Memory B cell (primary cell): Measurements from ENCODE around the gene FAM171A1.
A peak's percentile ranks its signal among the peaks of the same experiment; 100 is the strongest.

Experiments used
- ATAC-seq: fragments of 150-1000 bp; cut with Tn5 transposase; 2 replicates; pipeline ENCODE4 v1.10.0; 2021; ENCODE audit warnings: low read depth, mild to moderate bottlenecking, moderate library complexity
- DNase-seq, 2 donors: peaks; one replicate each; pipeline ENCODE4 v3.0.0; 2022; ENCODE audit warnings: low spot score in 2 of 2
- H3K27ac Mint-ChIP-seq: one replicate; pipeline ENCODE4 v1.8.0; 2022; ENCODE audit warnings: mild to moderate bottlenecking, moderate library complexity, mixed read lengths
- H3K27me3 Mint-ChIP-seq: one replicate; pipeline ENCODE4 v1.8.0; 2022; ENCODE audit warnings: mixed read lengths
- H3K36me3 Mint-ChIP-seq: one replicate; pipeline ENCODE4 v1.8.0; 2022; ENCODE audit warnings: mild to moderate bottlenecking, mixed read lengths
- H3K4me1 Mint-ChIP-seq: one replicate; pipeline ENCODE4 v1.8.0; 2022; ENCODE audit warnings: mixed read lengths
- H3K4me3 Mint-ChIP-seq: one replicate; pipeline ENCODE4 v1.8.0; 2022; ENCODE audit warnings: mild to moderate bottlenecking, moderate library complexity, mixed read lengths
- H3K9me3 Mint-ChIP-seq: one replicate; pipeline ENCODE4 v1.8.0; 2022; ENCODE audit warnings: mixed read lengths

FAM171A1 gene

DNA sequence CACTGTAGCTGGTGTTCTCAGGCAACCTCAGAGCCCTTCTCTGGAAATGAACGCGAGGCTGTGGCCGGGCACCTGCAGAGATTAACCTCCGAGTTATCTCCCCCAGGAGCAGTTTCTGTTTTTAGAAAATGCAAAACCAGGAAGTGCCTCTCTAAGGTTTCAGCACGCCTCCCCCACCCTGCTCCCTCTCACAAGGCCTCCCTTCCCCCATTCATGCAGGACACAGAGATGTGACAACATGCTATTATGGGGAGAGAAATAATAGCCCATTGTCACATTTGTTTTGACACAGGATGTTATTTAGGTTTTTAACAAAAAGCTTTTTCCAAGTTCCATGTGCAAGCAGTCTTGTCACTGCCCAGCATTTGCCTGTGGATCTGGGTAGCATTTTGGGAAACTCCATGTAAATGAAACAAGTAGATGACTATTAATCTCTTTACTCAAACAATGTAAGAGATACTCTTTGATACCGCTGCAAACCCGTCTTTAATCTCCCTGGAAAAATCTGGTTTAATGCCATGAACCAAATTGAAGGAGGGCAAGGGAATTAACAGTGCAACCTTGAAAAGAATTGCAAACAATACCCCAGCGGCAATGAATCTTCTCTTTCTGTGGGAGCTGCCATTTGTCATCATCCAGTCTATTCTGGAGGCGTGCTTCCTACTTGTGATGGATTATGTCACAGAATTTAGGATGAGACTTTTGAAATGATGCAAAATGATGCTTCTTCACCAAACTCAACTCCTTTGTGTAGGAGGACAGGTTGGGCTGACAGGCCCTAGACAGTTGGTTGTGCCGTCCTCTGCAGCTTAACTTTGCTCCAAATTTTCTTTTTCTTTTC is 116.1 kb downstream of the FAM171A1 start:
- no peaks in the 10 kb centered on the region for H3K9me3 Mint-ChIP-seq
- peak; percentile 52 for ATAC-seq
- DNase-seq: no peak
- H3K36me3 Mint-ChIP-seq: no peaks in the 10 kb centered on the region
- H3K4me3 Mint-ChIP-seq: peak overlapping the region; percentile 6
- peaks cover 3% of the 10 kb centered on the region for H3K4me1 Mint-ChIP-seq
- H3K27ac Mint-ChIP-seq: no peak overlapping the region
- H3K27me3 Mint-ChIP-seq: peaks cover 11% of the 10 kb centered on the region

GRCh38 chr10:15253951-15254807 is 116.9 kb downstream of the FAM171A1 start:
- DNase-seq: no peak
- peaks cover 3% of the 10 kb centered on the region for H3K4me1 Mint-ChIP-seq
- no peaks in the 10 kb centered on the region for H3K36me3 Mint-ChIP-seq
- peaks cover 11% of the 10 kb centered on the region for H3K27me3 Mint-ChIP-seq
- no peak overlapping the region for H3K27ac Mint-ChIP-seq
- H3K9me3 Mint-ChIP-seq: no peaks in the 10 kb centered on the region
- ATAC-seq: no peak
- peak overlapping the region; percentile 6 for H3K4me3 Mint-ChIP-seq

DNA sequence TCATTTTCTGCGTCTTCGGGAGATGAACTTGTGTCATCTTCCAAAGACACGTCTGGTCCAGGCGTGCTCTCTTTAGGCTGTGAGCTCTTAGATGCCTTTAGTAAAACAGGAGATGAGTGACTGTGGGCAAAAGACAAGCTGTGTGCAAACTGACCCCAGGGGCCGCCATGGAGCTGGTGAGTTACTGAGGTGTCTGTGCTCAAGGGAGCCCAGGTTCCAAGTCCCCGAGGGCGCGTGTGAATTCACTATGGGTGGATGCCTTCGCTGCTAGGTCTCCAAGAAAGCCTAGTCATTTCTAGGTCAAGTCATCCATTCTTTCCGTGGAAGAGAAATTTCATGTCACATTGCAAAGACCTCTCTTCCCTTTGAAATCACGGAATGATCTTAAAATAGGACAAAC is 118.7 kb downstream of the FAM171A1 start:
- no peak overlapping the region for H3K4me3 Mint-ChIP-seq

GRCh38 chr10:15251791-15252380 is 119.2 kb downstream of the FAM171A1 start:
- H3K36me3 Mint-ChIP-seq: no peaks in the 10 kb centered on the region
- H3K27me3 Mint-ChIP-seq: peaks cover 10% of the 10 kb centered on the region
- no peaks in the 10 kb centered on the region for H3K9me3 Mint-ChIP-seq
- H3K27ac Mint-ChIP-seq: no peak overlapping the region
- no peak for DNase-seq
- H3K4me1 Mint-ChIP-seq: peaks cover 3% of the 10 kb centered on the region
- no peak for ATAC-seq
- H3K4me3 Mint-ChIP-seq: no peak overlapping the region

More for the DNA sequence above, 118.7 kb downstream of the FAM171A1 start:
- Mint-ChIP-seq H3K9me3 (no peaks in the 10 kb centered on the region), H3K27ac (no peak overlapping the region), H3K27me3 (peaks cover 11% of the 10 kb centered on the region), H3K4me1 (peaks cover 3% of the 10 kb centered on the region), H3K36me3 (no peaks in the 10 kb centered on the region)
- no peak for DNase-seq
- no peak for ATAC-seq

GRCh38 chr10:15245530-15245929 is 125.6 kb downstream of the FAM171A1 start:
- peak; percentile 42 for ATAC-seq
- Mint-ChIP-seq H3K27me3 (no peaks in the 10 kb centered on the region), H3K36me3 (no peaks in the 10 kb centered on the region), H3K27ac (no peak overlapping the region), H3K4me3 (no peak overlapping the region), H3K9me3 (no peaks in the 10 kb centered on the region), H3K4me1 (no peaks in the 10 kb centered on the region)
- DNase-seq: no peak

DNA sequence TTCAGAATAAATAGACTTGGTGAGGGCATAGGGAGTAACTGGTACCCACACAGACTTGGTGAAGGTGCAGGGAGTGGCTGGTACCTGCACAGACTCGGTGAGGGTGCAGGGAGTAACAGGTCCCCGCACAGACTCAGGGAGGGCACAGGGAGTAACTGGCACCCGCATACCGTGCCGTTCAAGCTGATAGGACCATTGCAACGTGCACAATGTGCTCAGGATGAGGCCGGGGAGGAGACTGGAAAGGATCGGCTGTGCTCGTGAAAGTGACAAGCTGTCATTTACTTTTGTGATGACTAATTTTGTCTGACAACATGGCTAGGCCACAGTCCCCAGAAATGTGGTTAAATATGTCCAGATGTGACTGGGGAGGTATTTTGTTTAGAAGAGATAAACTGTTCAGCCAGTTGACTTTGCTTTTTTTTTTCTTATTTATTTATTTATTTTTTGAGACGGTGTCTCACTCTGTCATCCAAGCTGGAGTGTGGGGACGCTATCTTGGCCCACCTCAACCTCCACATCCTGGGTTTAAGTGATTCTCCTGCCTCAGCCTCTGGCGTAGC is 126.4 kb downstream of the FAM171A1 start:
- Mint-ChIP-seq H3K4me3 (no peak overlapping the region), H3K9me3 (no peaks in the 10 kb centered on the region), H3K36me3 (no peaks in the 10 kb centered on the region), H3K27ac (no peak overlapping the region), H3K27me3 (no peaks in the 10 kb centered on the region), H3K4me1 (no peaks in the 10 kb centered on the region)
- DNase-seq: no peak
- no peak for ATAC-seq

DNA sequence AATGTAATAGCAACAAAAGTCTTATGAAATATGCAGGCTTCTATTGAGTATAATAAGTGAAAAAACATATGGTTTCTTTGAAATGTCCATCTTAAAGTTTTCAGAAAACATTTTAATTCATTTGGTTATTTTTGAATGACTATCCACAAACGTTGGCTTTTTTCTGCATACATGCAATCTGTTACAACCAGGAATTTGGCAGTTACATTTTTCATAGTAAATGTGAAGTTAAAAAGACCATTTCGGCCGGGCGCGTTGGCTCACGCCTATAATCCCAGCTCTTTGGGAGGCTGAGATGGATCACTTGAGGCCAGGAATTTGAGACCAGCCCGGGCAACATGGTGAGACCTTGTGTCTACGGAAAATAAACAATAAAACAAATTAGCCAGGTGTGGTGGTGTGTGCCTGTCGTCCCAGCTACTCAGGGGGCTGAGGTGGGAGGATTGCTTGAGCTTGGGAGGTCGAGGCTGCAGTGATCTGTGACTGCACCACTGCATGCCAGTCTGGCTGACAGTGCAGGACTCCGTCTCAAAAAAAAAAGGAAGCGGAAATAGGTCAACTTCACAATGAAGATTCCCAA is 128.7 kb downstream of the FAM171A1 start:
- DNase-seq: no peak
- H3K27me3 Mint-ChIP-seq: no peaks in the 10 kb centered on the region
- no peak overlapping the region for H3K4me3 Mint-ChIP-seq
- ATAC-seq: no peak
- no peak overlapping the region for H3K27ac Mint-ChIP-seq
- no peaks in the 10 kb centered on the region for H3K36me3 Mint-ChIP-seq
- H3K4me1 Mint-ChIP-seq: no peaks in the 10 kb centered on the region
- H3K9me3 Mint-ChIP-seq: no peaks in the 10 kb centered on the region

GRCh38 chr10:15241306-15241705 is 129.8 kb downstream of the FAM171A1 start:
- Mint-ChIP-seq H3K9me3 (no peaks in the 10 kb centered on the region), H3K36me3 (no peaks in the 10 kb centered on the region), H3K4me3 (no peak overlapping the region), H3K4me1 (no peaks in the 10 kb centered on the region), H3K27ac (no peak overlapping the region), H3K27me3 (no peaks in the 10 kb centered on the region)
- DNase-seq (no peak), ATAC-seq (no peak)

DNA sequence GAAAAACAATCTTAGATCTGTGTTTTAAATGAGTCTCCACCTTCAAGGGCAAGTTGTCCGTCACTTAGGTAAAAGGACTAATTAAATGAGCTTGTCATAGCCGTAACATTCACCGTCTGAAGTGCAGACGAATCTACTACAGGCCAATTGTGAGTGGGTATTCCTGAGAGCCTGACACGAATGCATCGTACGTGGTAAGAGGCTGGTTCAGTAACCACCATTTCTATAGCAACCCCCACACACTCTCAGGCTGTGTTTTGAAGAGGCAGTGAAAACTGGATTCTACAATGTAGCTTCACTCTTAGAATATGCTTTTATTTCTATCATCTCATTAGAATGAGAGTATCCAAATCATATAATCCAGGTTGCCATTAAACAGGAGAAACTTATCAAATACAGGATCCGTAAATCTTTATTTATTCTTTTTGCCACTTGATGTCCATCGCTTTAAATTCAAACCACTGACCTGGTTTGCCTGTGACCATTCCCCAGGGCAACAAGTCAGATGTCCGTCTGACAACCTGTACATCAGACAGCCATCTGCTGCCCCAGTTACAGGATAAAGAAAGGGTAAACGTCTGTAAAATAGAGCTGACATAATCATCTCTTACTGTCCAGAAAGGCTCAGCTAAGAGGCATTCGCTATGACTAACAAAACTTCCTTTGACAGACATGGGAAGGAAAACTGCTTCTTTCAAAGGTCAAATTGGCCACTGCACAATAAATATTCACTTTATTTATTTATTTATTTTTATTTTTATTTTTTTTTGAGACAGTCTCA is 132.3 kb downstream of the FAM171A1 start:
- no peaks in the 10 kb centered on the region for H3K36me3 Mint-ChIP-seq
- peaks cover 3% of the 10 kb centered on the region for H3K27me3 Mint-ChIP-seq
- H3K27ac Mint-ChIP-seq: no peak overlapping the region
- H3K4me3 Mint-ChIP-seq: no peak overlapping the region
- H3K4me1 Mint-ChIP-seq: no peaks in the 10 kb centered on the region
- no peak for DNase-seq
- no peaks in the 10 kb centered on the region for H3K9me3 Mint-ChIP-seq
- no peak for ATAC-seq

- ATAC-seq (no peak), DNase-seq (no peak)
- Mint-ChIP-seq H3K27me3 (peaks cover 3% of the 10 kb centered on the region), H3K9me3 (no peaks in the 10 kb centered on the region), H3K4me1 (no peaks in the 10 kb centered on the region), H3K27ac (no peak overlapping the region), H3K4me3 (no peak overlapping the region), H3K36me3 (no peaks in the 10 kb centered on the region)
These were observed 133.7 kb downstream of the FAM171A1 start for GRCh38 chr10:15237351-15237750.

- H3K27me3 Mint-ChIP-seq: peaks cover 3% of the 10 kb centered on the region
- no peak for ATAC-seq
- H3K4me1 Mint-ChIP-seq: no peaks in the 10 kb centered on the region
- H3K4me3 Mint-ChIP-seq: no peak overlapping the region
- H3K9me3 Mint-ChIP-seq: no peaks in the 10 kb centered on the region
- no peak for DNase-seq
- H3K27ac Mint-ChIP-seq: no peak overlapping the region
- H3K36me3 Mint-ChIP-seq: no peaks in the 10 kb centered on the region
These were observed 134.7 kb downstream of the FAM171A1 start for GRCh38 chr10:15236340-15236739.

DNA sequence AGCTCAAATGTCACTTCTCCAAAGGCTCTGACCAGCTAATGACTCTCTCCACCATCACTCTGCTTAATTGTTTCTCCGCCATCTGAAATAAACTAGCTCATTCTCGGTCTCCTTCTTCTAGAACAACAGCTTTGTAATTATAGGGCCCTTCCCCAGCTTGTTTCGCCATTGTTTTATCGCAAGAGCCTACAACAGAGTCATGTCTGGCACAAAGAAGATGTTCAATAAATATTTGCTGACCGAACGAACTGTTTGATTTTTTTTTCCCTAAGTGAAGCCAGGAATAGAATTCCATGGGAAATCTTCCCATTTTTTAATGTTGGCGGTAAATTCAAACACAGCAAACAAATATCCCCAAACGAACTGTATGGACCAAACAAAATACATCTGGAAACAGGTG is 138.8 kb downstream of the FAM171A1 start:
- Mint-ChIP-seq H3K9me3 (peaks cover 6% of the 10 kb centered on the region), H3K36me3 (no peaks in the 10 kb centered on the region), H3K27ac (no peak overlapping the region), H3K27me3 (peaks cover 13% of the 10 kb centered on the region), H3K4me3 (no peak overlapping the region), H3K4me1 (no peaks in the 10 kb centered on the region)
- ATAC-seq: no peak
- DNase-seq: no peak

- no peak overlapping the region for H3K27ac Mint-ChIP-seq
- H3K9me3 Mint-ChIP-seq: peaks cover 6% of the 10 kb centered on the region
- no peak overlapping the region for H3K4me3 Mint-ChIP-seq
- H3K27me3 Mint-ChIP-seq: peaks cover 16% of the 10 kb centered on the region
- DNase-seq (no peak), ATAC-seq (no peak)
- H3K36me3 Mint-ChIP-seq: no peaks in the 10 kb centered on the region
- no peaks in the 10 kb centered on the region for H3K4me1 Mint-ChIP-seq
These were observed 139.7 kb downstream of the FAM171A1 start for GRCh38 chr10:15231426-15231825.
